LNCAP (cell line): Measurements from ENCODE around the gene ABI3BP.

Experiments used
- TF ChIP-seq, protein P1 (sequence below): fragments of 450-650 bp; IDR thresholded peaks from 2 replicates; pipeline ENCODE4 v1.5.1; 2017; ENCODE audit warnings: mild to moderate bottlenecking

ABI3BP gene

GRCh38 chr3:100910986-100911385 lies 82.2 kb downstream of the ABI3BP start:
- TF ChIP-seq, protein P1, sequence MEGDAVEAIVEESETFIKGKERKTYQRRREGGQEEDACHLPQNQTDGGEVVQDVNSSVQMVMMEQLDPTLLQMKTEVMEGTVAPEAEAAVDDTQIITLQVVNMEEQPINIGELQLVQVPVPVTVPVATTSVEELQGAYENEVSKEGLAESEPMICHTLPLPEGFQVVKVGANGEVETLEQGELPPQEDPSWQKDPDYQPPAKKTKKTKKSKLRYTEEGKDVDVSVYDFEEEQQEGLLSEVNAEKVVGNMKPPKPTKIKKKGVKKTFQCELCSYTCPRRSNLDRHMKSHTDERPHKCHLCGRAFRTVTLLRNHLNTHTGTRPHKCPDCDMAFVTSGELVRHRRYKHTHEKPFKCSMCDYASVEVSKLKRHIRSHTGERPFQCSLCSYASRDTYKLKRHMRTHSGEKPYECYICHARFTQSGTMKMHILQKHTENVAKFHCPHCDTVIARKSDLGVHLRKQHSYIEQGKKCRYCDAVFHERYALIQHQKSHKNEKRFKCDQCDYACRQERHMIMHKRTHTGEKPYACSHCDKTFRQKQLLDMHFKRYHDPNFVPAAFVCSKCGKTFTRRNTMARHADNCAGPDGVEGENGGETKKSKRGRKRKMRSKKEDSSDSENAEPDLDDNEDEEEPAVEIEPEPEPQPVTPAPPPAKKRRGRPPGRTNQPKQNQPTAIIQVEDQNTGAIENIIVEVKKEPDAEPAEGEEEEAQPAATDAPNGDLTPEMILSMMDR, result no peak

GRCh38 chr3:100902572-100902971 lies 90.6 kb downstream of the ABI3BP start:
- TF ChIP-seq, protein P1, result no peak

DNA sequence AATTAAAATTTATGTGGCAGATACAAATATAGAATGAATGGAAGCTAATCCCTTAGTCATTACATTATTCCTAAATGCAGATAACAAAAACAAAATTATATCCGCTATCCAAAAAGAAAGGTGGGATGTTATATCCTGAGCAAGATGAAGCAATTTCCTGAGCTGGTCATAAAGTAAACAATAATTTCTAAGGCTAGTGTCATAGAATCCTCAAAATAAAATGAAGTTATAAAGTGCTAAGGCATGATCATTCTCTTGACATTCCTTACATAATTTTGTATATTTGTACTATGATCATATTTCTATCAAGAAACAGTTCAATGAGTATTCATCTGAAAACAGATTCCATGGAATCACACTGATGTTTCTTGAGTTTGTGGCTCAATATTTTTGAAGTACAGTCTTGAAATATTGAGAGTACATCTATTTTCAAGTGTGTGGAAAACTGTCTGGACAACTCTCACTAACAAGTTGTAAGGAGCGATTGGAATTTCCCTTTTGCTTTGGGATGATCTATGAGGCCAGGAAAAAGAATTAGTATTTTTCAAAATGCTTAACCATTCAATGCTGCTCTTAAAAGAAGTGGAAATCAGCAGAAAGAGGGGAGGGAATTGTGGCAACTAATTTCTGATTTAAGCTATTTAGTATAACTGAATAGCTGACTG lies 92.4 kb downstream of the ABI3BP start:
- TF ChIP-seq, protein P1, result no peak

DNA sequence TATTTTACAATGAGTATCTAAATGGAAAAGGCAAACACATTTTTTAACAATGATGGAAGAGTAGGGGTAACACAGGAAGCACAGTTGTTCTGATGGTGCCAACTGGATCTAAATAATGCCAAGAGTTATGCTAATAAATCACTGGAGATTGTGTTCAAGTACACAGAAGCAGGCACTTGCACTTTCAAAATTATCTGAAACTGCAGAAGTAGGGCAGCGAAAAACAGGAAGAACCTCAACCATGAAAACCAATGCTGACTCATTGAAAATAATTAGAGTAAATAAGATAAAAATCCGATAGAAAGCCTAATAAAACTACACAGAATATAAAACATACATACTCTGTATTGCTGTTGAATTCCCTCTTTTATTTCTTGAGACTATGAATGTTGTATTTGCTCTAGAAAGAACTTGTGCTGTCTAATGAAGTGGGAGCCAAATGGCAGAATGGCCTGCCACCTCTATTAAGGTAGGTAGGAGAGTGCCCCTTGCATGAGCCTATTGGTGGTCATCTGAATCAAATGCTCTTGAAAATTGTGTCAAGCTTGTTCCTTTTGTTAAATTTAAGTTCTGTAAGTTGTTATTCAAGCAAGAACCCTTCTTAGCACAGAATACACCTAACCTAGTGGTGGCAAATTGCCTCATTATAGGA lies 93.7 kb downstream of the ABI3BP start:
- TF ChIP-seq, protein P1, result no peak

DNA sequence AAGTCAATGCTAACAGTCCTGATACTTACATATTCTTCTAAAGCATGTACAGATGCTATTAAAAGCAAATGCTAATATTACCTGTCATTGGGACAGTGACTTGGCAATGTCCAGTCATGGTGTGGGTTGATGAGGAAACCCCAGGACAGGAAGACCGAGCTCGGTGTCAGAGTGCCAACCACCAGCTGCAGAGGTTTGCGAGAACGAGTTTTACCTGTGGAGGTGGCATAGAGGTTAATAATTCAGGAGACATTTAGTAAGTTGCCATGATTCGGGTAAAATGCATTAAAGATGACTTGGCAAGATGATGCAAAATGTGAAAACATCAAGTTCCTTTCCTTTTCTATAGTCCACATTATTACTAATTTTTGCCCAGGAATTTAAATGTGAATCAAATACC lies 94.5 kb downstream of the ABI3BP start:
- TF ChIP-seq, protein P1, result no peak

DNA sequence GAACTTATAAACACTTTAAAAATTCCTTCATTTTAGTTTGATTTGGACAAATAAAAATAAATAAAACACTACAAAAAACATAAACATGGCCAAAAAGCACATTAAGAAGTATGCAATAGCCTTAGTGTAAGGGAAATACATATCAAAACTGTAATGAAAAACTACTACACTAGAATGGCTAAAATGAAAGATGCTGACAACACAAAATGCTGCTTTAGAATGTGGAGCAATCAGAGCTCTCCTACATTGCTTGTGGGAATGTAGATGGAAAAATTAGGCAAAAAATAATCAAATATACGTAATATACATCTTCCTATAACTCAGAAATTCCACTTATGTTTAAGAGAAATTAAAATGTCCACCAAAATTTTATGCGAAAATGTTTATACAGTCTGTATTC lies 96.2 kb downstream of the ABI3BP start:
- TF ChIP-seq, protein P1, result no peak

- TF ChIP-seq, protein P1, result peak; percentile 45
Observed at GRCh38 chr3:100893590-100893989, 99.6 kb downstream of the ABI3BP start.
